ENCODE results near the gene RPS6KB2. TPM values are rescaled to one million over a fixed set of nuclear protein-coding genes. Genes with fewer than 3 reads are reported as not detected.

RPS6KB2 gene
- total and polyA plus RNA-seq, 2 donors (not counting 3 experiments of a cell fraction or from before 2014, with no cell fraction given) = 53.8 to 60.0 TPM

DNA sequence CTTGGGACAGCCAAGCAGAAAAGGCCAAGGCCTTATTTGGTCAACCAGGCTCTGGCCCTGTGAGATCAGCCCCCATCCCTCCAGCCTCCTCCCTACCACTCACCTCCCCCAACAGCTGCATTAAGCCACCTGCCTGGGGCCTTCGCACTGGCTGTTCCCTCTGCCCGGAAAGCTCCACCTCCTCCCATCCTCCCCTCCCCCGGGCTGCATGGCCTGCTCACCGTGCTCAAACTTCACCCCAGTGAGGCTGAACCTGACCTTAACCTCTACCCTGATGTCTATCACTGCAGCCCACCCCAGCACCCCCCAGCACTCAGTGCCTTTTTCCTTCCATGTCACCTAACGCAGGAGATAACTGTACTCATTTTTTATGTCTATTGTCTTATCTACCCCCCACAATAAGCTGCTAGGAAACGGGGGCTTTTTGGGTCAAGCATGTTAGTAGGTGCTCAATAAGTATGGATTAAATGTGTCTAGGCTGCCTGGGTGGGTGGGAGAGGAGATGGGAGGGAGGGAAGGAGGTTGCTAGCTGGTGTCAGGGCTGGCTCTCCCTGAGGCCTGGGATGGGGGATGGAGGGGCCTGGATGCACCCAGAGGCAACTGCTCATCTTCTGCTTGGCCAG, 8.3 kb downstream of the RPS6KB2 start:
- dilution Hi-C loops (cut with MboI; ENCODE audit: extremely low pct_ligation_motif_present, low sequenced_read_pairs) (no loop called here), intact Hi-C loops (cut with micrococcal nuclease) (loop anchor here (1.0 kb wide), 1 partner anchor 34 kb away; no protein-coding TSS in a partner anchor)
- no peaks in the 10 kb centered on the region for H3K9me1 ChIP-seq (replicated peaks; ENCODE audit: control insufficient read depth, extremely low read depth, insufficient read depth, low read length)
- H3K4me3 ChIP-seq (replicated peaks in 1 of 3; ENCODE audit: insufficient read depth in 1 of 3, low read depth in 1 of 3, low read length in 3 of 3) = no peak overlapping the region
- H3K4me2 ChIP-seq (ENCODE audit: insufficient read depth, low read length) = no peak overlapping the region
- no TSS peak for BruUV-seq (replicated peaks)
- no peak overlapping the region for H2AFZ ChIP-seq (ENCODE audit: low read depth, low read length)
- TF ChIP-seq JUN (IDR thresholded peaks at IDR 0.05; ENCODE audit: borderline replicate concordance, insufficient read depth, insufficient read length, low read depth) = no peak
- no peak for TF ChIP-seq POLR2AphosphoS5 (IDR thresholded peaks at IDR 0.05; ENCODE audit: insufficient read depth, low read depth, low read length)
- TF ChIP-seq, protein P1, sequence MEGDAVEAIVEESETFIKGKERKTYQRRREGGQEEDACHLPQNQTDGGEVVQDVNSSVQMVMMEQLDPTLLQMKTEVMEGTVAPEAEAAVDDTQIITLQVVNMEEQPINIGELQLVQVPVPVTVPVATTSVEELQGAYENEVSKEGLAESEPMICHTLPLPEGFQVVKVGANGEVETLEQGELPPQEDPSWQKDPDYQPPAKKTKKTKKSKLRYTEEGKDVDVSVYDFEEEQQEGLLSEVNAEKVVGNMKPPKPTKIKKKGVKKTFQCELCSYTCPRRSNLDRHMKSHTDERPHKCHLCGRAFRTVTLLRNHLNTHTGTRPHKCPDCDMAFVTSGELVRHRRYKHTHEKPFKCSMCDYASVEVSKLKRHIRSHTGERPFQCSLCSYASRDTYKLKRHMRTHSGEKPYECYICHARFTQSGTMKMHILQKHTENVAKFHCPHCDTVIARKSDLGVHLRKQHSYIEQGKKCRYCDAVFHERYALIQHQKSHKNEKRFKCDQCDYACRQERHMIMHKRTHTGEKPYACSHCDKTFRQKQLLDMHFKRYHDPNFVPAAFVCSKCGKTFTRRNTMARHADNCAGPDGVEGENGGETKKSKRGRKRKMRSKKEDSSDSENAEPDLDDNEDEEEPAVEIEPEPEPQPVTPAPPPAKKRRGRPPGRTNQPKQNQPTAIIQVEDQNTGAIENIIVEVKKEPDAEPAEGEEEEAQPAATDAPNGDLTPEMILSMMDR (IDR thresholded peaks at IDR 0.05; ENCODE audit: extremely low read depth in 1 of 2, insufficient read depth in 1 of 2, low read depth in 1 of 2, low read length in 2 of 2) = no peak
- TF ChIP-seq FOS (IDR thresholded peaks at IDR 0.05; ENCODE audit: borderline replicate concordance, insufficient read depth, low read length) = no peak
- no peak for TF ChIP-seq MYC (IDR thresholded peaks at IDR 0.05; ENCODE audit: low read depth, low read length)
- no peak for TF ChIP-seq POLR2A (IDR thresholded peaks at IDR 0.05; ENCODE audit: low read depth, low read length)
- no peak for TF ChIP-seq EZH2 (IDR thresholded peaks at IDR 0.05; ENCODE audit: borderline replicate concordance, low read depth, low read length, severe bottlenecking)
- TF ChIP-seq GATA2 (IDR thresholded peaks at IDR 0.05; ENCODE audit: insufficient read depth, insufficient read length, low read depth, low read length) = no peak
- TF ChIP-seq, protein P2, sequence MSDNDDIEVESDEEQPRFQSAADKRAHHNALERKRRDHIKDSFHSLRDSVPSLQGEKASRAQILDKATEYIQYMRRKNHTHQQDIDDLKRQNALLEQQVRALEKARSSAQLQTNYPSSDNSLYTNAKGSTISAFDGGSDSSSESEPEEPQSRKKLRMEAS (IDR thresholded peaks at IDR 0.05; ENCODE audit: insufficient read depth, insufficient read length) = no peak
- no peak overlapping the region for H3K9ac ChIP-seq (replicated peaks; ENCODE audit: extremely low read depth, insufficient read depth, low read length)
- no peaks in the 10 kb centered on the region for H3K79me2 ChIP-seq (ENCODE audit: control insufficient read depth, insufficient read depth, low read length)
- FAIRE-seq (no peak), DNase-seq (ENCODE audit: low read depth, low spot score) (no peak)
- H3K9me3 ChIP-seq (replicated peaks; ENCODE audit: control insufficient read depth, insufficient read depth, low read length) = no peaks in the 10 kb centered on the region
- no peaks in the 10 kb centered on the region for H4K20me1 ChIP-seq (replicated peaks; ENCODE audit: control insufficient read depth, extremely low read depth, insufficient read depth, low read length)
- H3K36me3 ChIP-seq (ENCODE audit: control insufficient read depth in 2 of 2, extremely low read depth in 1 of 2, insufficient read depth in 2 of 2, low read length in 2 of 2) = peaks cover 0 to 46% of the 10 kb centered on the region in 2 experiments
- POLR2A ChIA-PET = interaction anchor here (0.6 kb wide), 1 partner anchor 24 kb away, joined by 6 read pairs; no protein-coding TSS in a partner anchor
- CTCF ChIA-PET = interaction anchor here (1.6 kb wide), 1 partner anchor 35 kb away, joined by 9 read pairs; the partner anchor contains the start of gene PPP1CA
- H3K27me3 ChIP-seq (ENCODE audit: control insufficient read depth in 2 of 2, insufficient read depth in 2 of 2, low read length in 2 of 2) = no peaks in the 10 kb centered on the region
- H3K4me1 ChIP-seq (ENCODE audit: control insufficient read depth, extremely low read depth, insufficient read depth, low read length) = no peaks in the 10 kb centered on the region
- H3K27ac ChIP-seq (ENCODE audit: insufficient read depth, low read depth, low read length) = no peak overlapping the region

Data from endothelial cell of umbilical vein (primary cell).